Activated CD4-positive, alpha-beta T cell treated with anti-CD3 and anti-CD28 coated beads, Interleukin-2, amount 10 ng/mL, durations not matched to agents 24 days and 14 days (primary cell): ENCODE results near the gene CDC123. TPM values are rescaled to one million over a fixed set of nuclear protein-coding genes. Genes with fewer than 3 reads are reported as not detected.
A peak's percentile ranks its signal among the peaks of the same experiment; 100 is the strongest.
"Not testable (repeated sequence)": the region's sequence is repeated elsewhere in the genome, so short reads cannot be mapped to it uniquely, and the experiment has no call there.

ENCODE experiments used
- DNase-seq: peaks from one replicate; pipeline ENCODE4 v3.0.0; 2022
- H3K27ac Mint-ChIP-seq: one replicate; pipeline ENCODE4 v1.8.0; 2022; ENCODE audit warnings: mild to moderate bottlenecking, mixed read lengths
- H3K27me3 Mint-ChIP-seq: one replicate; pipeline ENCODE4 v1.8.0; 2022; ENCODE audit warnings: mixed read lengths
- H3K36me3 Mint-ChIP-seq: one replicate; pipeline ENCODE4 v1.8.0; 2022; ENCODE audit warnings: low read depth, mild to moderate bottlenecking, mixed read lengths
- H3K4me1 Mint-ChIP-seq: one replicate; pipeline ENCODE4 v1.8.0; 2021; ENCODE audit warnings: mixed read lengths
- H3K4me3 Mint-ChIP-seq: one replicate; pipeline ENCODE4 v1.8.0; 2022; ENCODE audit warnings: mild to moderate bottlenecking, moderate library complexity, mixed read lengths
- H3K9me3 Mint-ChIP-seq: one replicate; pipeline ENCODE4 v1.8.0; 2021; ENCODE audit warnings: mixed read lengths
- intact Hi-C: fragments of 100-400 bp; cut with micrococcal nuclease; formaldehyde crosslinking; loops from one replicate; pipeline ENCODE4 v1.15.1; 2023
- total RNA-seq: library from RNA; stranded (reverse); gene quantifications from 2 replicates; pipeline ENCODE4 v1.2.3, GENCODE V29; 2022

The CDC123 gene
- total RNA-seq, 1 donor from 2014 or later, result 185 TPM

GRCh38 chr10:12228851-12229250 lies 32.9 kb downstream of the CDC123 start:
- no peaks in the 10 kb centered on the region for H3K4me1 Mint-ChIP-seq
- H3K27me3 Mint-ChIP-seq, result no peaks in the 10 kb centered on the region
- no peaks in the 10 kb centered on the region for H3K9me3 Mint-ChIP-seq
- no peak for DNase-seq
- H3K4me3 Mint-ChIP-seq, result no peak overlapping the region
- intact Hi-C loops, result no loop called here
- H3K36me3 Mint-ChIP-seq, result peaks cover 53% of the 10 kb centered on the region
- H3K27ac Mint-ChIP-seq, result no peak overlapping the region

DNA sequence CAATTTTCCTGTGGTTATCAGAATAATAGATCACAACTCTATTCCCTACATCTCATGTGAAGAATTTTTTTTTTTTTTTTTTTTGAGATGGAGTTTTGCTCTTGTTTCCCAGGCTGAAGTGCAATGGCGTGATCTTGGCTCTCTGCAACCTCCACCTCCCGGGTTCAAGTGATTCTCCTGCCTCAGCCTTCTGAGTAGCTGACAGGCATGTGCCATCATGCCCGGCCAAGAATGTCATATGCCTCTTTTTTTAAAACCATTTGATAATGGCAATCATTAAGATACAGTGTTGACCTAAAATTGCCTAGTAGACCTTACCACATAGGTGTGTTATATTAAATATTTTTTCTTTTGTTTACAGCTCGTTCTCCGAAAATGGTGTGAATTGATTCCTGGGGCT lies 38.7 kb downstream of the CDC123 start:
- H3K4me3 Mint-ChIP-seq, DNase-seq, H3K27ac Mint-ChIP-seq, intact Hi-C loops, H3K4me1 Mint-ChIP-seq, H3K27me3 Mint-ChIP-seq, H3K9me3 Mint-ChIP-seq: not testable (repeated sequence)
- H3K36me3 Mint-ChIP-seq, result peaks cover 53% of the 10 kb centered on the region

GRCh38 chr10:12235116-12235694 lies 39.2 kb downstream of the CDC123 start:
- no peak for DNase-seq
- H3K4me3 Mint-ChIP-seq, result no peak overlapping the region

DNA sequence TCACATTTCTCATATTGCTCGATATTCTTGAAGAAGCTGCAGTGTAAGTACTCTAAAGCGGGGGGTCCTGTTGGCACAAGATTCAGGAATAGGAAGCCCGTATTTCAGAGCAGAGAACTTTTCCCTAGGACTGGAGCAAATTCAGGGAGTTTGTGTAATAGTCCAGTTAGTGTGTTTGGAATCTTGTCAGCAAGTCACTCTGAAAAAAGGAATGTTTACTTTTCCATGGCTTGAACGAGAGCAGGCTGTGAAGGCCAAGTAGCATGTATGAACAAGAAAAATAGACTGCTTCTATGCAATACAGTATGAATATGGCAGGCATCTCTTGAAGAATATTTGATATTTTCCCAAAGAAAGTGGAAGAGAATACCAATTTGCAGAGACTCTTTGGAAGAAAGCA lies 39.8 kb downstream of the CDC123 start:
- no peak overlapping the region for H3K4me3 Mint-ChIP-seq
- intact Hi-C loops, result no loop called here
- no peak for DNase-seq
- peaks cover 6% of the 10 kb centered on the region for H3K4me1 Mint-ChIP-seq
- no peak overlapping the region for H3K27ac Mint-ChIP-seq
- no peaks in the 10 kb centered on the region for H3K9me3 Mint-ChIP-seq
- H3K27me3 Mint-ChIP-seq, result no peaks in the 10 kb centered on the region
- H3K36me3 Mint-ChIP-seq, result peaks cover 54% of the 10 kb centered on the region

More at GRCh38 chr10:12235116-12235694, 39.2 kb downstream of the CDC123 start:
- intact Hi-C loops, result no loop called here
- Mint-ChIP-seq H3K4me1 (peaks cover 2% of the 10 kb centered on the region), H3K27me3 (no peaks in the 10 kb centered on the region), H3K27ac (no peak overlapping the region), H3K9me3 (no peaks in the 10 kb centered on the region), H3K36me3 (peaks cover 52% of the 10 kb centered on the region)

GRCh38 chr10:12237265-12238220 lies 41.6 kb downstream of the CDC123 start:
- Mint-ChIP-seq H3K4me3 (no peak overlapping the region), H3K9me3 (no peaks in the 10 kb centered on the region), H3K27me3 (no peaks in the 10 kb centered on the region), H3K36me3 (peaks cover 59% of the 10 kb centered on the region), H3K27ac (no peak overlapping the region), H3K4me1 (peaks cover 23% of the 10 kb centered on the region)
- intact Hi-C loops, result no loop called here
- no peak for DNase-seq

DNA sequence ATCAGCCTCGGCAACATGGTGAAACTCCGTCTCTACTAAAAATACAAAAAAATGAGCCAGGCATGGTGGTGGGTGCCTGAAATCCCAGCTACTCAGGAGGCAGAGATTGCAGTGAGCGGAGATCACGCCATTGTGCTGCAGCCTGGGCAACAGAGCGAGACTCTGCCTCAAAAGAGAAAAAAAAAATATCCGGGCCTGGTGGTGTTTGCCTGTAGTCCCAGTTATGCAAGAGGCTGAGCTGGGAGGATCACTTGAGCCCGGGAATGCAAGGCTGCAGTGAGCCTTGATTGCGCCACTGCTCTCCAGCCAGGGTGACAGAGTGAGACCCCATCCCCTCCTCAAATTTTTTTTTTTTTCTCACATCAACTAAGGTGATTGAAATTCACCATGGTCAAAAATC lies 42.8 kb downstream of the CDC123 start:
- no peaks in the 10 kb centered on the region for H3K27me3 Mint-ChIP-seq
- H3K9me3 Mint-ChIP-seq, result no peaks in the 10 kb centered on the region
- no peak overlapping the region for H3K4me3 Mint-ChIP-seq
- intact Hi-C loops, result no loop called here
- no peak for DNase-seq
- H3K36me3 Mint-ChIP-seq, result peaks cover 58% of the 10 kb centered on the region
- peaks cover 25% of the 10 kb centered on the region for H3K4me1 Mint-ChIP-seq
- H3K27ac Mint-ChIP-seq, result no peak overlapping the region

DNA sequence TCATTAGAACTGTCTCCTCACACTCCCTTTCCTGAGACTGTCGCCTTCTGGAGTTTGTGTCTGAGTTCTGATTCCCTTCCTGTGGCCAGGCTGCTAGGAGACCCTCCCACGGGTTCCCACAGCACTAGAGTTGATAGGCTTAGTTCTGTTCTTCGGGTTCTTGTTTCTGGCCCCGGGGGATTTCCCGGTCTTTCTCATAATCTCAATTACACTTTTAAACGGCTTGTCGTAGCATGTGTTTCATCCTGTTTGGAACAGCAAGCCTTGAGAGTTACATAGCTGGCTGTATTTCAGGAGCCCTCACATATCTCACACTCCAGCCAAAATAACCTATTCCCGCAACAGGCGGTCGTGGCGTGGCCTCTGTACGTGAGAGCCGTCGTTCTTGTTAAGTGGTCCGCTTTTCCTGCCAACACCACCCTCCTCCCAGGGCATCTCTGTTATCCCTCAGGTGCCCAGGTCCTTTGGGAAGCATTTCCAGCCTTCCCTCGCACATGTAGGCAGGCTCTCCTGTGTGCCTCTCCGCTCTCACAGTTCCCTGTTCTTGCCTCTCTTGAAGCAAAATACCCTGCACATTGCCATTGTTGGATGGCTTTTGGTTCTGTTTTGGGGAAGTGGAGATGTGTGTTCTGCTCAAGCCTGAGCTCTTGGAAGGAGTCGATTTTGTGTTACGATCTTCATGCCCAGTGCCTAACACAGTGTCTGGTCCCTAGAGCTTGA lies 46.0 kb downstream of the CDC123 start:
- Mint-ChIP-seq H3K9me3 (no peaks in the 10 kb centered on the region), H3K4me1 (peaks cover 25% of the 10 kb centered on the region), H3K27me3 (no peaks in the 10 kb centered on the region), H3K27ac (peak overlapping the region; percentile 85), H3K4me3 (peak overlapping the region; percentile 65), H3K36me3 (peaks cover 66% of the 10 kb centered on the region)
- intact Hi-C loops, result loop anchor here (5.0 kb wide), 1 partner anchor 120 kb away; no protein-coding TSS in a partner anchor
- DNase-seq, result peak; percentile 67

GRCh38 chr10:12243864-12244620 lies 48.1 kb downstream of the CDC123 start:
- Mint-ChIP-seq H3K27ac (no peak overlapping the region), H3K4me3 (no peak overlapping the region), H3K4me1 (peaks cover 27% of the 10 kb centered on the region), H3K36me3 (peaks cover 65% of the 10 kb centered on the region), H3K9me3 (no peaks in the 10 kb centered on the region), H3K27me3 (no peaks in the 10 kb centered on the region)
- intact Hi-C loops, result loop anchor here (5.0 kb wide), 1 partner anchor 122 kb away; no protein-coding TSS in a partner anchor
- no peak for DNase-seq

DNA sequence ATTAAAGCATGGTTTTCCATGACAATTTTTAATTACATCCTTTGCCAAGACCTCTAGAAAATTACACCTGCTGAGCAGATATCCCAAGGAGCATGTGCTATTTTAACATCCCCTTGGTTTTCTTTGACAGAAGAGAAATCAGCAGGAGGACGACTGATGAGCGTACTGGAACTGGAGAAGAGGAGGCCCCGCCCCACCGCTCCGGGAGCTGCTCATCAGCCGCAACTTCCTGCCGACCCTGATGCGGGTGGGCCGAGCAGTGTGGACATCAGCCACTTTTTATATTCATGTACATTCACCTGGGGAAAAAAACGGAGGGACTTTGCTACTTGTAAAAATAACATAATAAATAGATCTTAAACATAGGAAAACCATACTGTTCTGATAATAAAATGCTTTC lies 54.2 kb downstream of the CDC123 start:
- no peak for DNase-seq
- Mint-ChIP-seq H3K36me3 (peaks cover 48% of the 10 kb centered on the region), H3K27ac (no peak overlapping the region), H3K27me3 (no peaks in the 10 kb centered on the region), H3K4me3 (no peak overlapping the region), H3K4me1 (peaks cover 2% of the 10 kb centered on the region), H3K9me3 (no peaks in the 10 kb centered on the region)
- intact Hi-C loops, result no loop called here

DNA sequence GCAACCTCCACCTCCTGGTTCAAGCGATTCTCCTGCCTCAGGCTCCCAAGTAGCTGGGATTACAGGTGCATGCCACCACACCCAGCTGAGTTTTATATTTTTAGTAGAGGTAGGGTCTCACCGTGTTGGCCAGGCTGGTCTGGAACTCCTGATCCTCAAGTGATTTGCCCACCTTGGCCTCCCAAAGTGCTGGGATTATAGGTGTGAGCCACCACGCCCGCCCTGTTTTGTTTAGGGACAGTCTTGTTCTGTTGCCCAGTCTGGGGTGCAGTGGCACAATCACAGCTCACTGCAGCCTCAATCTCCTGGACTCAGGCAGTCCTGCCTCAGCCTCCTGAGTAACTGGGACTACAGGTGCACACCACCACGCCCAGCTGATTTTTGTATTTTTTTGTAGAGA lies 54.7 kb downstream of the CDC123 start:
- H3K27me3 Mint-ChIP-seq, H3K27ac Mint-ChIP-seq, intact Hi-C loops, H3K4me1 Mint-ChIP-seq, H3K9me3 Mint-ChIP-seq, H3K4me3 Mint-ChIP-seq, DNase-seq: not testable (repeated sequence)
- peaks cover 46% of the 10 kb centered on the region for H3K36me3 Mint-ChIP-seq

- Mint-ChIP-seq H3K4me3 (no peak overlapping the region), H3K36me3 (peaks cover 37% of the 10 kb centered on the region), H3K9me3 (no peaks in the 10 kb centered on the region), H3K27me3 (no peaks in the 10 kb centered on the region), H3K4me1 (peaks cover 2% of the 10 kb centered on the region), H3K27ac (no peak overlapping the region)
- intact Hi-C loops, result no loop called here
- no peak for DNase-seq
Observed at GRCh38 chr10:12251581-12251980, 55.6 kb downstream of the CDC123 start.

GRCh38 chr10:12252882-12253546 lies 57.0 kb downstream of the CDC123 start:
- Mint-ChIP-seq H3K9me3 (no peaks in the 10 kb centered on the region), H3K27ac (no peak overlapping the region), H3K4me1 (no peaks in the 10 kb centered on the region), H3K4me3 (no peak overlapping the region), H3K36me3 (peaks cover 30% of the 10 kb centered on the region), H3K27me3 (no peaks in the 10 kb centered on the region)
- intact Hi-C loops, result no loop called here
- peak; percentile 70 for DNase-seq

GRCh38 chr10:12255048-12255447 lies 59.1 kb downstream of the CDC123 start:
- no peak for DNase-seq
- Mint-ChIP-seq H3K4me1 (no peaks in the 10 kb centered on the region), H3K36me3 (peaks cover 17% of the 10 kb centered on the region), H3K9me3 (no peaks in the 10 kb centered on the region), H3K4me3 (no peak overlapping the region), H3K27me3 (no peaks in the 10 kb centered on the region), H3K27ac (no peak overlapping the region)
- intact Hi-C loops, result no loop called here
